ENCODE results near the gene UBFD1. TPM values are rescaled to one million over a fixed set of nuclear protein-coding genes. Genes with fewer than 3 reads are reported as not detected.
A peak's percentile ranks its signal among the peaks of the same experiment; 100 is the strongest.
"Not testable (repeated sequence)": the region's sequence is repeated elsewhere in the genome, so short reads cannot be mapped to it uniquely, and the experiment has no call there.

The UBFD1 gene
- total and polyA plus RNA-seq, 4 donors: 8.5 to 61.4 (median 31.4) TPM

DNA sequence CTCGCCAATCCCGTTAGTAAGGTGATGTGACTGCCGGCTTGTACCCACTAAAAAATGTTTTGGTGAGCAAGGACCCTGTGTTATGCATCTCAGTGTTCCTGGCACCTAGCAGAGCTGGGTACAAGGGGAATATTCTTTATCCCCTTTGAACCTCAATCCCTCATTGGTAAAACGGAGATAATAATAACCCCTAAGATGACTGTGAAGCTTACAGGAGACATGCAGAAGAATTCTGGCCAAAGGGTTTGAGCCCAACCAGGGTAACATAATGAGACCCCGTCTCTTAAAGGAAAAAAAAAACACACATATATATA, 48.1 kb upstream of the UBFD1 start:
- H3K27ac ChIP-seq (ENCODE audit: low read depth in 1 of 2, low read length in 1 of 2): peak overlapping the region in 1 of 2 donors; percentile 82
- H3K9me3 ChIP-seq (ENCODE audit: control insufficient read depth in 4 of 4, insufficient read depth in 3 of 4, low read length in 3 of 4): no peaks in the 10 kb centered on the region
- peak overlapping the region; percentile 62 for H3K4me3 ChIP-seq
- peaks cover 1 to 18% (median 9%) of the 10 kb centered on the region in 5 donors for H3K4me1 ChIP-seq (ENCODE audit: control insufficient read depth in 5 of 5, insufficient read depth in 5 of 5, low read length in 5 of 5)
- ATAC-seq (ENCODE audit: insufficient read depth, low FRiP score): no peak
- peak overlapping the region; percentile 33 to 44 for H3K9ac ChIP-seq (ENCODE audit: insufficient read depth in 1 of 2, low read length in 2 of 2)
- H3K27me3 ChIP-seq (ENCODE audit: control insufficient read depth in 3 of 3, insufficient read depth in 3 of 3, low read length in 2 of 3): no peaks in the 10 kb centered on the region
- WGBS, 2 donors: 3 to 13% methylated on average over 5 of the region's 5 CpGs
- H3K36me3 ChIP-seq (ENCODE audit: control insufficient read depth in 4 of 4, insufficient read depth in 4 of 4, low read length in 4 of 4): peaks cover 0 to 3% (median 0%) of the 10 kb centered on the region in 4 donors
- TF ChIP-seq, protein P1, sequence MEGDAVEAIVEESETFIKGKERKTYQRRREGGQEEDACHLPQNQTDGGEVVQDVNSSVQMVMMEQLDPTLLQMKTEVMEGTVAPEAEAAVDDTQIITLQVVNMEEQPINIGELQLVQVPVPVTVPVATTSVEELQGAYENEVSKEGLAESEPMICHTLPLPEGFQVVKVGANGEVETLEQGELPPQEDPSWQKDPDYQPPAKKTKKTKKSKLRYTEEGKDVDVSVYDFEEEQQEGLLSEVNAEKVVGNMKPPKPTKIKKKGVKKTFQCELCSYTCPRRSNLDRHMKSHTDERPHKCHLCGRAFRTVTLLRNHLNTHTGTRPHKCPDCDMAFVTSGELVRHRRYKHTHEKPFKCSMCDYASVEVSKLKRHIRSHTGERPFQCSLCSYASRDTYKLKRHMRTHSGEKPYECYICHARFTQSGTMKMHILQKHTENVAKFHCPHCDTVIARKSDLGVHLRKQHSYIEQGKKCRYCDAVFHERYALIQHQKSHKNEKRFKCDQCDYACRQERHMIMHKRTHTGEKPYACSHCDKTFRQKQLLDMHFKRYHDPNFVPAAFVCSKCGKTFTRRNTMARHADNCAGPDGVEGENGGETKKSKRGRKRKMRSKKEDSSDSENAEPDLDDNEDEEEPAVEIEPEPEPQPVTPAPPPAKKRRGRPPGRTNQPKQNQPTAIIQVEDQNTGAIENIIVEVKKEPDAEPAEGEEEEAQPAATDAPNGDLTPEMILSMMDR (IDR thresholded peaks at IDR 0.05; ENCODE audit: control extremely low read depth, extremely low read depth): no peak
- DNase-seq: no peak

DNA sequence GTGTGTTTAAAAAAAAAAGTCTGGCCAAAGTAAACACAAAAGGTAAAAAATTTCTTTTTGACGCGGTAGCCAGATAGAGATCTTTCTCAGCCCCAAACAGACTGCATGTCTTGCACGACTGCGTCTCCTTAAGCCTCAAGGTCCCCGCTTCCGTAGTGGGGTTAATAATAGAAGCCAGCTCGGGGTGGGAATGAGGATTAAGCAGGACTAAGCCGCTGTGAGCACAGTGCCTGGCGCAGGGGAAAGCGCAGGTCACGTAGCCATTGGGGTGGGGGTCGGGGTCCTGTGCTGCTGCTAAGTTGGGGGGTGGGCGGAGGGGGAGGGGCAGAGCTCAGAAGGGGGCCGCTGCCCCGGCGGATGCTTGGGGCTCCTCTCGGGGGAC, 47.8 kb upstream of the UBFD1 start:
- ATAC-seq (ENCODE audit: insufficient read depth, low FRiP score): peak; percentile 16
- 0% methylated on average over 17 of the region's 17 CpGs for WGBS, 2 donors

DNA sequence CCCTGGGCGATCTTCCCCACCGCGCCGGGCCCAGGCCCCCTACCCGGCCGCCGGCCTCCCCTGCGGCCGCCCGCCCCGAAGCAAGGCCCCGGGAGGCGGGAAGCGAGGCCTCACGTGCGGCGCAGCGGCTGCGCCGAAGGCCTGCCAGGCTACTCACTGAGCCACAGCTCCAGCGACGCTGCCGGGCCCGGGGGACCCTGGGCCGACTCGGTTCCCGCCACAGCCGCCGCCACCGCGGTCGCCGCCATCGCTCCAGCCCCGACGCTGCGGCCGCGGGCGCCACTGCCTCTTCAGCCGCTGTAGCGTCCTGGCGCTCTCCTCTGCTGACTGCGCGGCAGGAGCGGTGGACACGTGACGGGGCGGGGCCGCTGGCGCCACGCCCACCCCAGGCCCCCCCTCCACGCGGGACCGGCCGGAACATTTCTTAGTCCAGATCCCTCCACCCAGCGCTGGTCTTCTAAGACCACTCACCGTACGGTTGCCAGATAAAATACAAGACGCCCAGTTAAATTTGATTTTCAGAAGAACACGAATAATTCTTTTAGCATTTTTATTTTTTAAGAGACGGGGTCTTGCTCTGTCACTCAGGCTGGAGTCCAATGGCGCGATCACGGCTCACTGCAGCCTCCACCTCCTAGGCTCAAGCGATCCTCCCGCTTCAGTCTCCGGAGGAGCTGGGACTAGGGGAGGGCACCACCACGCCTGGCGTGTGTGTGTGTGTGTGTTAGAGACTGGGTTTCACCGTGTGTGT, 47.2 kb upstream of the UBFD1 start, which contains the start of gene GGA2:
Gene GGA2, minus strand, starts transcription at position 331 of the 751 bp plus-strand sequence. Its CDS starts 83 bp downstream, at position 248.
- ATAC-seq (ENCODE audit: insufficient read depth, low FRiP score) (peak; percentile 92), DNase-seq (peak; percentile 84 to 93 (median 89))
- no peaks in the 10 kb centered on the region for H3K9me3 ChIP-seq (ENCODE audit: control insufficient read depth in 4 of 4, insufficient read depth in 3 of 4, low read length in 3 of 4)
- H3K27me3 ChIP-seq (ENCODE audit: control insufficient read depth in 3 of 3, insufficient read depth in 3 of 3, low read length in 2 of 3): no peaks in the 10 kb centered on the region
- WGBS, 2 donors: 1 to 2% methylated on average over 40 to 71 of the region's 71 CpGs
- H3K9ac ChIP-seq (ENCODE audit: insufficient read depth in 1 of 2, low read length in 2 of 2): peak within 1 kb of the TSS; percentile 44 to 49
- peak within 1 kb of the TSS; percentile 87 for H3K4me3 ChIP-seq
- H3K36me3 ChIP-seq (ENCODE audit: control insufficient read depth in 4 of 4, insufficient read depth in 4 of 4, low read length in 4 of 4): peaks cover 0 to 6% (median 0%) of the 10 kb centered on the region in 4 donors
- H3K4me1 ChIP-seq (ENCODE audit: control insufficient read depth in 5 of 5, insufficient read depth in 5 of 5, low read length in 5 of 5): peaks cover 0 to 14% (median 4%) of the 10 kb centered on the region in 5 donors
- TF ChIP-seq, protein P1 (IDR thresholded peaks at IDR 0.05; ENCODE audit: control extremely low read depth, extremely low read depth): no peak
- H3K27ac ChIP-seq (ENCODE audit: low read depth in 1 of 2, low read length in 1 of 2): peak within 1 kb of the TSS; percentile 91 to 92

More for the DNA sequence above, 47.8 kb upstream of the UBFD1 start:
- Histone ChIP-seq H3K27me3 (ENCODE audit: control insufficient read depth in 3 of 3, insufficient read depth in 3 of 3, low read length in 2 of 3) (no peaks in the 10 kb centered on the region), H3K4me1 (ENCODE audit: control insufficient read depth in 5 of 5, insufficient read depth in 5 of 5, low read length in 5 of 5) (peaks cover 0 to 15% (median 8%) of the 10 kb centered on the region in 5 donors), H3K27ac (ENCODE audit: low read depth in 1 of 2, low read length in 1 of 2) (peak overlapping the region; percentile 91 to 92), H3K9ac (ENCODE audit: insufficient read depth in 1 of 2, low read length in 2 of 2) (peak overlapping the region; percentile 11 to 33), H3K36me3 (ENCODE audit: control insufficient read depth in 4 of 4, insufficient read depth in 4 of 4, low read length in 4 of 4) (peaks cover 0 to 4% (median 0%) of the 10 kb centered on the region in 4 donors), H3K9me3 (ENCODE audit: control insufficient read depth in 4 of 4, insufficient read depth in 3 of 4, low read length in 3 of 4) (no peaks in the 10 kb centered on the region), H3K4me3 (peak overlapping the region; percentile 87)
- peak; percentile 52 to 70 (median 68) for DNase-seq
- TF ChIP-seq, protein P1 (IDR thresholded peaks at IDR 0.05; ENCODE audit: control extremely low read depth, extremely low read depth): no peak

DNA sequence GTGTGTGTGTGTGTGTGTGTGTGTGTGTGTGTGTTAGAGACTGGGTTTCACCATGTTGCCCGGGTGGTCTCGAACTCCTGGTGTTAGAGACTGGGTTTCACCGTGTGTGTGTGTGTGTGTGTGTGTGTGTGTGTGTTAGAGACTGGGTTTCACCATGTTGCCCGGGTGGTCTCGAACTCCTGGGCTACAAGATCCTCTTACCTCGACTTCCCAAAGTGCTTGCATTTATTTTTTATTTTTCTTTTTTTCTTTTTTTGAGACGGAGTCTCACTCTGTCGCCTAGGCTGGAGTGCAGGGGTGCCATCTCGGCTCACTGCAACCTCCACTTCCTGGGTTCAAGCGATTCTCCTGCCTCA, 46.6 kb upstream of the UBFD1 start:
- 70% methylated on average over 9 to 10 of the region's 10 CpGs for whole genome bisulfite sequencing, 2 donors
- peaks cover 0 to 14% (median 0%) of the 10 kb centered on the region in 5 donors for H3K4me1 ChIP-seq (ENCODE audit: control insufficient read depth in 5 of 5, insufficient read depth in 5 of 5, low read length in 5 of 5)
- H3K27ac ChIP-seq (ENCODE audit: low read depth in 1 of 2, low read length in 1 of 2); H3K9me3 ChIP-seq (ENCODE audit: control insufficient read depth in 4 of 4, insufficient read depth in 3 of 4, low read length in 3 of 4); H3K4me3 ChIP-seq; ATAC-seq (ENCODE audit: insufficient read depth, low FRiP score); H3K27me3 ChIP-seq (ENCODE audit: control insufficient read depth in 3 of 3, insufficient read depth in 3 of 3, low read length in 2 of 3); H3K36me3 ChIP-seq (ENCODE audit: control insufficient read depth in 4 of 4, insufficient read depth in 4 of 4, low read length in 4 of 4); DNase-seq: not testable (repeated sequence)
- H3K9ac ChIP-seq (ENCODE audit: insufficient read depth in 1 of 2, low read length in 2 of 2): peak overlapping the region in 1 of 2 donors; percentile 49

Data from lung (tissue), 12 donors.